Mucosa of descending colon (tissue), 3 donors: ENCODE results near the gene UBXN10. TPM values are rescaled to one million over a fixed set of nuclear protein-coding genes. Genes with fewer than 3 reads are reported as not detected.
"Not testable (repeated sequence)": the region's sequence is repeated elsewhere in the genome, so short reads cannot be mapped to it uniquely, and the experiment has no call there.

ENCODE experiments used
- ATAC-seq: fragments of 200-7000 bp; cut with Tn5 transposase; one replicate; pipeline ENCODE4 v1.9.1; 2020; ENCODE audit warnings: mild to moderate bottlenecking, moderate library complexity
- DNase-seq, 3 donors: peaks; one replicate each; pipeline ENCODE4 v3.0.0-alpha.2; 2020
- H3K36me3 ChIP-seq: fragments of 200-600 bp; one replicate; pipeline ENCODE4 v1.8.0; 2021; ENCODE audit warnings: low read depth, mild to moderate bottlenecking
- H3K4me1 ChIP-seq: fragments of 200-600 bp; one replicate; pipeline ENCODE4 v1.8.0; 2021; ENCODE audit warnings: low read depth, mild to moderate bottlenecking
- H3K4me3 ChIP-seq: fragments of 200-600 bp; one replicate; pipeline ENCODE4 v1.8.0; 2021; ENCODE audit warnings: mild to moderate bottlenecking
- H3K9me3 ChIP-seq: fragments of 200-600 bp; one replicate; pipeline ENCODE4 v1.8.0; 2021; ENCODE audit warnings: mild to moderate bottlenecking
- CTCF ChIP-seq: fragments of 200-600 bp; IDR thresholded peaks from one replicate; pipeline ENCODE4 v1.8.0; 2022; ENCODE audit warnings: antibody characterized with exemption, mild to moderate bottlenecking
- intact Hi-C, 2 donors: fragments of 100-400 bp; cut with DNase I in 1 of 2; cut with micrococcal nuclease in 1 of 2; formaldehyde crosslinking; loops; one replicate each; pipeline versions ENCODE4 v1.11.0 to v1.11.1; 2022; cut with DNase I, micrococcal nuclease
- total RNA-seq, 3 donors: library from RNA; stranded (reverse); fragmentation: NEBNext Ultra II Directional in 2 of 3; extraction: Animal tissue kit (Norgen Biotek cat#: 25700) in 2 of 3; gene quantifications; one replicate each; pipeline versions ENCODE4 v1.2.1 to v1.2.4, GENCODE V29; 2021 to 2023
- donor health status: DM: no; HTN: no; CAD: no; lungs with moderate emphysema.
- donor health status: DM: no; HTN: no; CAD: no.
- donor health status: DM: no; HTN: yes; CAD: no.

Gene UBXN10
- total RNA-seq, 3 donors from 2014 or later, result 5.8 to 15.5 (median 5.8) TPM

- intact Hi-C loops, result no loop called here
- no peaks in the 10 kb centered on the region for H3K9me3 ChIP-seq
- ATAC-seq (no peak), DNase-seq (no peak)
- no peak overlapping the region for H3K4me3 ChIP-seq
- H3K36me3 ChIP-seq, result no peaks in the 10 kb centered on the region
- TF ChIP-seq CTCF, result no peak
- H3K4me1 ChIP-seq, result no peaks in the 10 kb centered on the region
Measured at GRCh38 chr1:20227704-20228103, 41.8 kb downstream of the UBXN10 start.

DNA sequence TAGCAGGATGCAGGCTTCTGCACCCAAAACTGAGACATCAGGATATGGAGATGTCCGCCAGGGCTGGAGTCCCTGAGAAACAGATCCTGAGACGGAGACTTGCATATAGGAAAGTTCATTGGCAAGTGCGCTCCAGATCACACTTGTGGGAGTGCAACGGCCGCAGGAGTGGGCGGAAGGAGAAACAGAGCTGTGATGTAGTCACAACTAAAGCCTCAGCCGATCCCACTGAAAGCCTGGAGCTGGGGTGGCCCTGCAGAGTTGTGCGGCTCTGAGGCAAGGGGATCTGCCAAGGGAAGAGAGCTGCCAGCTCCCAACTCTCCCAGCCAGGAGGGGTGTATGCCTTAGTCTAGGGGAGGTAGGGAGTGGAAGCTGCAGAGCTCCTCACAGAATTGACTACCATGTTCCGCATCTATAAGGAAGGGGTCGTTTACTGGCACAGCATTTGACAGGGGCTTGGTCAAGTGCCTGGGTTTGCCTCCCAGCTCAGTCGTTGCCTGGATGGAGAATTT is 42.5 kb downstream of the UBXN10 start:
- H3K4me3 ChIP-seq, result no peak overlapping the region
- no peak for ATAC-seq

DNA sequence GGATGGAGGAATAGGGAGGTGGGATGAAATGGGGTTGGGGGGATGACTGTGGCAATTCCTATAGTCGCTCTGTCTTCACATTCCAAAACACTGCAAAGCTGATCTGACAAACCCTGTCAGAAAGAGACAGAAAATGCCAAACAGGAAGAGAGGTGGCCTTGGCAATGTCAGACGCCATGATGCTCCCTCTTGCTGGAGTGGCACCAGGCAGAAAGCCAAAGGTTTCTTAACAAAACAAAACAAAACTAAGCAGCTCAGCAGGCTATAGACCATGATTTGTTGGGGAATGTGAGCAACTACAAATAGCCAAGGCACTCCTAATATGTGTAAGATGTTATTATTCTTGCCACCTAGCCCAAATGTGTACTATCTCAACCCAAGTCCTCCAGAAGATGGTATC is 43.3 kb downstream of the UBXN10 start:
- ATAC-seq (no peak), DNase-seq (no peak)
- Histone ChIP-seq H3K36me3 (no peaks in the 10 kb centered on the region), H3K4me1 (no peaks in the 10 kb centered on the region), H3K4me3 (no peak overlapping the region), H3K9me3 (no peaks in the 10 kb centered on the region)
- intact Hi-C loops, result no loop called here
- TF ChIP-seq CTCF, result no peak

More for the DNA sequence above, 42.5 kb downstream of the UBXN10 start:
- TF ChIP-seq CTCF, result no peak
- Histone ChIP-seq H3K9me3 (no peaks in the 10 kb centered on the region), H3K4me1 (no peaks in the 10 kb centered on the region), H3K36me3 (no peaks in the 10 kb centered on the region)
- no peak for DNase-seq
- intact Hi-C loops, result no loop called here

DNA sequence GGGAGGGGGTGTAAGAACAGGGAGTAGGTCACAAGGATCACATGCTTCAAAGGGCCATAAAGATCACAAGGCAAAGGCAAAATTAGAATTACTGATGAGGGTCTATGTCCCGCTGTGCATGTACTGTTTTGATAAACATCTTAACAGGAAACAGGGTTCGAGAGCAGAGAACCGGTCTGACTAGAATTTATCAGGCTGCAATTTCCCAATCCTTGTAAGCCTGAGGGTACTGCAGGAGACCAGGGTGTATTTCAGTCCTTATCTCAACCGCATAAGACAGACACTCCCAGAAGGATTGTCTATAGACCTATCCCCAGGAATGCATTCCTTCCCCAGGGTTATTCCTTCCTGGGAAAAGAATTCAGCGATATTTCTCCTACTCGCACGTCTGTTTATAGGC is 46.7 kb downstream of the UBXN10 start:
- H3K4me3 ChIP-seq, intact Hi-C loops, H3K36me3 ChIP-seq, H3K9me3 ChIP-seq, H3K4me1 ChIP-seq: not testable (repeated sequence)
- DNase-seq (peak in 1 of 3 donors; percentile 74), ATAC-seq (peak; percentile 52)

- Histone ChIP-seq H3K36me3 (no peaks in the 10 kb centered on the region), H3K4me1 (no peaks in the 10 kb centered on the region), H3K9me3 (no peaks in the 10 kb centered on the region), H3K4me3 (no peak overlapping the region)
- intact Hi-C loops, result no loop called here
- ATAC-seq (peak; percentile 83), DNase-seq (no peak)
- TF ChIP-seq CTCF, result no peak
Measured at GRCh38 chr1:20233394-20233793, 47.5 kb downstream of the UBXN10 start.

- no peak for DNase-seq
- Histone ChIP-seq H3K36me3 (no peaks in the 10 kb centered on the region), H3K4me3 (no peak overlapping the region), H3K4me1 (no peaks in the 10 kb centered on the region), H3K9me3 (no peaks in the 10 kb centered on the region)
- ATAC-seq, result peak; percentile 15
- no peak for TF ChIP-seq CTCF
- intact Hi-C loops, result no loop called here
Measured at GRCh38 chr1:20233866-20234265, 48.0 kb downstream of the UBXN10 start.
